CD4-positive, alpha-beta T cell treated with Interleukin-12 subunit alpha and Interleukin-12 subunit beta, for 1 hour (primary cell): ENCODE data around the gene TMEM245.
A peak's percentile ranks its signal among the peaks of the same experiment; 100 is the strongest.

ENCODE experiments used
- DNase-seq: peaks from one replicate; pipeline ENCODE4 v3.0.0-alpha.2; 2020

TMEM245 gene

DNA sequence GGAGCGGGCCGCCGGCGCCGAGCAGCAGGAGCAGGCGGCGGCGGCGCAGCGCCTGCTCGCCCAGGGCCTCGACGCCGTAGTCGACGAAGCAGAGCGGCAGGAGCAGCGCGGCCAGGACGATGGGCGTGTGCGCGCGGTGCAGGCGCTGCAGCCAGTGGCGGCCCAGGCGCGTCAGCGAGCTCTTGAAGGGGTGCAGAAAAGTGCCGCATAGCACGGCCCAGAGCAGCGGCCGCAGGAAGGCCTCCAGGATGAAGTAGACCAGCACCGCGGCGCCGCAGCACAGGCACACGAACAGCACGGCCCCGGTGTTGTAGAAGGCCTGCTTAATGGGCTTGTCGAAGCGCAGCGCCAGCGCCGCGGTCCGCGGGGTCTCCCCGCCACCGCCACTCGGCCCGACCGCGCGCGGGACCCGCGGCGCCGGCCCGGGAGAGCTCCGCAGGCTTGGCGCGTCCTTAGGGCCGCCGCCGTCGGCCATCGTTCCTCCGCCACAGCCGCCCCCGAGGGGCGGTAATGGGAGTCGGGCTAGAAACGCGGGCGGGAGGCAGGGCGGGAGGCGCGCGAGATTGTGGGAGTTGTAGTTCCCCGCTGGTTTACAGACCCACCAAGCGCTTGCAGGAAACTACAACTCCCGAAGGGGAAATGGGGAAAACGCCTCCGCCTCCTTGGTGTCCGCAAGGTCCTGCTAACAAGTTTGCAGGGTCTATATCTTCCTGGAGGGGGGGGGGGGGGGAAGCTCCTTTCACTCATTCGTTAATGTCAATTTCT is at the start of gene TMEM245:
TMEM245 (minus strand) TSS at position 509 of the 765 bp plus-strand sequence; CDS start at position 475, 34 bp downstream.
- peak; percentile 97 for DNase-seq

- no peak for DNase-seq
These were observed 48.4 kb upstream of the TMEM245 start for GRCh38 chr9:109168170-109168569.

- no peak for DNase-seq
These were observed 48.0 kb upstream of the TMEM245 start for GRCh38 chr9:109167716-109168115.

DNA sequence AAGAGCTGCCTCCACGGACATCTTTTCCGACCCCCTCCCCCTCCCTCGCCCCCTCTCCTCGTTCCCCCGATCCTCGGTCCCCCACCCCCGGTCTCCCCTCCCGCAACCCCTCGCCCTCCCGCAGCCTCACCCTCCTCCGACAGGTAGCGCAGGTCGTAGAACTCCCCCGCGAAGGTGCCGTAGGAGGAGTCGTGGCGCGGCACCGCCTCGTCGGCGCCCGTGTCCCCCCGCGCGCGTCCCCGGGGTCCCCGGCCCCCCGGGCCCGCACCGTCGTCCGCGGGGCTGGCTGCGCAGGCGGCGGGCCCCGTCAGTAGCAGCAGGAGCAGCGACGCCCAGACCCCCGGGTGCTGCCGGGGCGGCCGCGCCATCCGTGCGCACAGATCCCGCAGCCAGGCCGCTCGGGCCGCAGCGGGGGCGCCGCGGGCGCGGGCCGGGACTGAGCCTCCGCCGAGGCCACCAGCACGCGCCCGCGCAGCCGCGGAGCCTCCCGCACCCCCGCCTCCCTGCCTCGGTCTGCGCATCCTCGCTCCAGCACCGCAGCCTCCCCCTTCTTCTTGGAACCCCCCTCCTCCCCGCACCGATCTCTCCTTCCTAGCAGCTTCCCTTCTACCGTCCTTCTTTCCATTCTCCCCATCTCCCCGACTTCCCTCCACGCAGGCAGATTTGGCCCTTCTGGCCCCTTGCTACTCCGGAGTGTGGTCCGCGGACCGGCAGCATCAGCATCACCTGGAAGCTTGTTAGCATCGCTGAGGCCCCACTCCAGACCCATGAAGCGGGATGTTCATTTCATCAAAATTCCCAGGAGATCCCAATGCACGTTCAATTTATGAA is 47.2 kb upstream of the TMEM245 start, which contains the start of gene FRRS1L:
FRRS1L (minus strand) TSS at position 479 of the 831 bp plus-strand sequence; CDS start at position 368, 111 bp downstream.
- no peak for DNase-seq

DNA sequence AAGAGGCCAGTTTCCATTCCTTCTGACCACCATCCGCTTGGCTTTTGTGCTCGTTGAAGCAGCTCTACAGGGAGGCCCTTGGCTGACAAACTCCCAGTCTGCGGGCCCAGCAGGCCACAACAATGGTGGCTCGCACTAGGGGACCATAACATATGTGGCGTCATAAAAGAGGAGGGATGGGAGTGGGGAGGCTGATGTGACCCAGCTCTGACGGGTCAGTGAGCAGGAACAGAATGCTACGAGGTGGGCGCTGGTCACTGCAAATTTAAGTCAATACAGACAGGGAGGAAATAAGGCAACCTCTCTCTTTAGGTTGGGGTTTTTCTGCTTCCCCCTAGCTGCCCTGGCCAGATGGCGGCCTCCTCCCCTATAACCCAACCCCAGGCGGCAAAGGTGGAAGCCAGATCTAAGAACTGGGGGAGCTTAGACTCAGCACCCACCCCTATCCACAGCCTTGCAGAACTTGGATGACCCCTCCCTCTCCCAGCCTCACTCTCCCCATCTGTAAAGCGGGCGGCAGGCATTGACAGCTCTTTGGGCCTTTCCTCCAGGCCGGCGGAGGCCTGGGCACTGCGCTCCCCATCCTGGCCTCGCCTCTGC is 46.5 kb upstream of the TMEM245 start:
- DNase-seq, result no peak

GRCh38 chr9:109164042-109164441 is 44.3 kb upstream of the TMEM245 start:
- DNase-seq, result no peak

GRCh38 chr9:109163194-109163593 is 43.4 kb upstream of the TMEM245 start:
- DNase-seq, result no peak

GRCh38 chr9:109162677-109163076 is 42.9 kb upstream of the TMEM245 start:
- DNase-seq, result no peak

DNA sequence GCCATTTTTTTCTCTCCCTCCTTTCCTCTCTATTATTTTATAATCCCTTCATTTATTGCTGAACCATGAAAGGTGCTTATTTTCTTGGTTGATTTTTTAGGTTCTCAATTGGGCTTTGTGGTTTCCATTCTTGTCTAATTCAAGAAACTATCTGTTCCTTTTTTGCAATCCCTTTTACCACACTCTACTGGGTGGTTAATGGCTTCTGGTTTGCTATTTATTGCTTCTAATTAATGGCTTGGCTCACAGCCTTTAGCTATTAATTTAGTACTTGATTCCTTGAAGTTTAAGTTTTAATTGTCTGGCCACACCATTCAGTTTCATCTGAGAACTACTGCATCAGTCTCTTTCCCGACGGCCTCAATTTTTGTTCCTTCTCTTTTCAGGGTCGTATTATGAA is 41.7 kb upstream of the TMEM245 start:
- DNase-seq, result no peak

- DNase-seq, result no peak
These were observed 39.8 kb upstream of the TMEM245 start for GRCh38 chr9:109159583-109159982.

DNA sequence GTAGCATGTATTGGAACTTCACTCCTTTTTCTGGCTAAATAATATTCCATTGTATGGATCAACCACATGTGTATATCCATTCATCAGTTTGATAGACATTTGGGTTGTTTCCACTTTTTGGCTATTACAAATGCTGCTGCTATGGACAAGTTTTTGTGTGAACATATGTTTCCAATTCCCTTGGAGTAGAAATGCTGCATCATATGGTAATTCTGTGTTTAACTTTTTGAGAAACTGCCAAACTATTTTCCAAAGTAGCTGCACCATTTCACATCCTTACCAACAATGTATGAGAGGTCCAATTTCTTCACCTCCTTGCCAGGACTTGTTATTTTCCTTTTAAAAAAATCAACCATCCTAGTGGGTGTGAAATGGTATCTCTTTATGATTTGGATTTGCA is 38.9 kb upstream of the TMEM245 start:
- no peak for DNase-seq

DNA sequence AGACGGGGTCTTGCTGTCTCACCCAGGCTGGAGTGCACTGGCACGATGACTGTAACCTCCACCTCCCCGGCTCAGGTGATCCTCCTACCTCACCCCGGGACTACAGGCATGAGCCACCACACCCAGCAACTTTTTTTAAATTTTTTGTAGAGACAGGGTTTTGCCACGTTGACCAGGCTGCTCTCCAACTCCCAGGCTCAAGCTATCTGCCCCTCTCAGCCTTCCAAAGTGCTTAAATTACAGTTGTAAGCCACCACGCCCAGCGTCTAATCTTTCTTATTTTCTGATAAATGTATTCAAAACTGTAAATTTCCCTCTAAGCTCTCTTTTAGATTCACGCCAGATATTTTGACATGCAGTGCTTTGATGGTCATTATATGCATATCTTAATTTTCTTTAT is 37.0 kb upstream of the TMEM245 start:
- no peak for DNase-seq

- no peak for DNase-seq
These were observed 31.3 kb upstream of the TMEM245 start for GRCh38 chr9:109150925-109151545.

DNA sequence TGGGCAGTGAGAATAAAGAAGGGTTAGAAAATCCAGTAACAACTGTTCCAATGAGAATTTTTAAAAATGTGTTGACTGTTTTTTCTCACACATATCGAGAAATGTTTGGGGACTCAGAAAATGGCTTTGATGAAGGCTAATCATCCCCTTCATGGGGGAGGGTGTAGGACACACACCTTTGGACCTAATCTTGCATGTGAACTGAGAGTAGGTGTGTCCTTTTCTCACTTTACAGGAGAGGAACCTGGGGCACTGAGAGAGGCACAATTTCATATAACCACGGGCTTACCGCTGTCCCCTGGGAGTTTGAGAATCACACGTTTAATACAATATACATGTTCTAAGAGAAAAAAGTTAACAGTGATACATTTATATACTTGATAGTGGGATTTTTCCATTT is 30.0 kb upstream of the TMEM245 start:
- DNase-seq, result no peak

GRCh38 chr9:109149089-109149488 is 29.3 kb upstream of the TMEM245 start:
- DNase-seq, result no peak

DNA sequence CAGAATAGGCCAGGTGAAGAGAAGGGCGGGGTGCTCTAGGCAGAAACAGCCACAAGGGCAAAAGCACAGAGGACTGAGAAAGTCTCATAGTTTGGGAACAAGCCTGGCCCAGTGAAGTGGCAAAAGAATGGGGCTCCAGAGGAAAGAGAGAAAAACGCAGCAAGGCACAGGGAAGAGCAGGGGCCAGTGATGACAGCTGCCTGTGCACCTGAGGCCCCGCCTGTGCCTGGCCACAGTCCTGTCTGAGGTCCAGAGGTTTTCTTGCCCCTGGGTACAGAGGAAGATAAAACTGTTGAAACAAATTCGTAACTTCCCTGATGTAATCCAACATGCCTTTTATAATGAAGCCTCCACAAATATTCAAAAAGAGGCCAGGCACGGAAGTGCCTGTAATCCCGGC is 25.3 kb upstream of the TMEM245 start:
- DNase-seq, result no peak

DNA sequence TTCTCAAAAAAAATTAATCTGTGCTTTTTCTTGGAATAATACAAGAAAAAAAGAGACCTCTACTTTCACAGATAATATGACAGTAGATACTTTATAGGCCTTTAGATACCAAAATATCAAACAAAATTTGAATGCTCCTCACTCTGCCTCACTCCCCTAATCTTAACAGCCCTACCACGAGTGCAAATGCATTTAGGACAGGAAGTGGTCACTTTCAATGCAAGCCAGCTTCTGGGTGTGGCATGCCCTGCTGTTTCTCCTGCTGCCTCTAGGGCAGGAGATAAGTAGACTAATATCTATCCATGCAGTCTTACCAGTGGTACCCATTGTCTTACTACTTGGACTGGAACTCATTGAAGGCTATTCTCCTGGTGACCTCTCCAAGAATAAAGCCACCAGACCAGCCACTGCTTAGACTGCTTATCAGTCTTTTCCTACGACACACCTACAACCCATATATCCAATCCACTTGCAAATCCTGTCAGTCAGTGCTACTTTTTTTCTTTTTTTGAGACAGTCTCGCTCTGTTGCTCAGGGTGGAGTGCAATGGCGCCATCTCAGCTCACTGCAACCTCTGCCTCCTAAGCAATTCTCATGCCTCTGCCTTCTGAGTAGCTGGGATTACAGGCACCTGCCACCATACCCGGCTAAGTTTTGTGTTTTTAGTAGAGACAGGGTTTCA is 24.3 kb upstream of the TMEM245 start:
- DNase-seq, result no peak

DNA sequence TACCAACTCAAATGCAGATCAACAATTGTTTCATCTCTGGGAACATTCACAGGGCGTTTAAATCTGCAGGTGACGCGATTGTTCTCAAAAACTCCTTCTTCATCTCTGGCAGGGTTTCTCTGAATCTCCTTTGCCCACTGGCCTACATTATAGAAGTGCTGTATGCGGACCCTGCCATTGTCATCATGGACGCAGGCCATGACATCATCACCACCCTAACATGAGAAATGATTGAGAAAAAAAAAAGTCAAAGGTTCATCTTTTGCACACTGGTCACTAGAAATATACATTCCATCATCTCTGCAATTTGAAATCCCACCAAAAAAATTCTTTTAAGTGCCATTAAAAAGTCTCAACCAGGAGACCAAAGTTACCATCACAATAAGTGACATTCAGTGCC is 21.6 kb upstream of the TMEM245 start:
- no peak for DNase-seq

DNA sequence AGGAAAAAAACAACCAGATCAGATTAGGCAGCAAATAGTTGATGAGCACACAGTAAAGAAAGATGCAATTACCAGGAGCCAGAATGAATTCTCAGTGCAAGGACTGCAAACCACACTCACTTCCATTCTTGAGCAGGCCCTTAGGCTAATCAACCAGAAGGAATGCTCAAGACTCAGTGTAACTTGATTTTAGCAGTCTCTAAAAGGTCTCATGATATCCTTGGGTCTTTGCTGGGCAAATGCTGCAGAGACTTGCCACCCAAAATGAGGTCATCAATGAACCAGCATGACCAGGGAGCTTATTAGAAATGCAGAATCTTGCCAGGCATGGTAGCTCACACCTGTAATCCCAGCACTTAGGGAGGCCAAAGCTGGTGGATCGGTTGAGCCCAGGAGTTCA is 20.1 kb upstream of the TMEM245 start:
- DNase-seq, result no peak

- no peak for DNase-seq
These were observed 18.7 kb upstream of the TMEM245 start for GRCh38 chr9:109138421-109138820.

GRCh38 chr9:109134167-109134578 is 14.4 kb upstream of the TMEM245 start:
- DNase-seq, result no peak

- DNase-seq, result no peak
These were observed 13.8 kb upstream of the TMEM245 start for GRCh38 chr9:109133533-109133932.
